ENCODE results near the gene ZCCHC14. TPM values are rescaled to one million over a fixed set of nuclear protein-coding genes. Genes with fewer than 3 reads are reported as not detected.

The ZCCHC14 gene
- total RNA-seq, 1 experiment from 2014 or later = 27.7 TPM

- no peak overlapping the region for H4K91ac ChIP-seq (ENCODE audit: insufficient read length, low read depth, low read length)
- H2AFZ ChIP-seq (ENCODE audit: low read length) = no peak overlapping the region
- H3K4me3 Mint-ChIP-seq = no peak overlapping the region
- peak overlapping the region; percentile 65 for H4K5ac ChIP-seq (ENCODE audit: insufficient read length, low read depth, low read length)
- H2BK5ac ChIP-seq (ENCODE audit: insufficient read length, low read length) = no peak overlapping the region
- peak overlapping the region in 1 of 3 experiments; percentile 83; a peak in 2 of 7 replicates for H3K27ac Mint-ChIP-seq
- WGBS (ENCODE audit: extremely low coverage, insufficient read length, low lambda C conversion rate) = no CpG with 5 or more reads among the region's 23 CpGs
- no peak overlapping the region for H3K27ac ChIP-seq (ENCODE audit: insufficient read length, low read depth, low read length)
- no peak overlapping the region for H3K18ac ChIP-seq (ENCODE audit: insufficient read length, low read depth, low read length)
- no peaks in the 10 kb centered on the region for H3K23me2 ChIP-seq (ENCODE audit: insufficient read length, low read depth, low read length, poor library complexity, severe bottlenecking)
- no peak overlapping the region for H3K56ac ChIP-seq (ENCODE audit: insufficient read length, low read depth, low read length)
- no peaks in the 10 kb centered on the region for H3K9me3 ChIP-seq (ENCODE audit: control insufficient read depth, low read depth, low read length)
- H4K8ac ChIP-seq (replicated peaks; ENCODE audit: insufficient read length, low read depth, low read length) = no peak overlapping the region
- H3T11ph ChIP-seq (ENCODE audit: low read length) = no peak overlapping the region
- DNase-seq = no peak
- no peak for TF ChIP-seq CTCF (conservative IDR thresholded peaks at IDR 0.05)
- H2AK5ac ChIP-seq (ENCODE audit: insufficient read length, low read length) = no peak overlapping the region
- no peak overlapping the region for H2BK120ac ChIP-seq (ENCODE audit: low read depth, low read length, poor library complexity, severe bottlenecking)
- H3K27me3 ChIP-seq (ENCODE audit: insufficient read depth, low read length) = no peaks in the 10 kb centered on the region
- peaks cover 7 to 8% of the 10 kb centered on the region in 2 experiments for H3K4me1 Mint-ChIP-seq
- H2BK15ac ChIP-seq (ENCODE audit: low read depth, low read length) = no peak overlapping the region
- H2BK12ac ChIP-seq (ENCODE audit: insufficient read length, low read depth, low read length) = no peak overlapping the region
- no peak overlapping the region for H3K9ac ChIP-seq (ENCODE audit: extremely low read depth, insufficient read length, low read length)
- peaks cover 5% of the 10 kb centered on the region for H3K79me1 ChIP-seq (ENCODE audit: insufficient read depth, low read depth, low read length, poor library complexity, severe bottlenecking)
- H3K9me3 Mint-ChIP-seq = no peaks in the 10 kb centered on the region
- no peaks in the 10 kb centered on the region for H3K27me3 Mint-ChIP-seq (ENCODE audit: low read depth)
- H3K4ac ChIP-seq (ENCODE audit: low read depth, low read length) = no peak overlapping the region
- no peaks in the 10 kb centered on the region for H3K4me1 ChIP-seq (ENCODE audit: insufficient read depth, low read length)
- H3K14ac ChIP-seq (ENCODE audit: insufficient read depth, low read length) = peak overlapping the region; percentile 3; the same call in 1 of the 2 replicates
- no peak overlapping the region for H3K23ac ChIP-seq (ENCODE audit: insufficient read length, low read depth, low read length)
- no peaks in the 10 kb centered on the region for H4K20me1 ChIP-seq (ENCODE audit: control insufficient read depth, insufficient read depth, insufficient read length)
- peaks cover 4 to 11% (median 9%) of the 10 kb centered on the region in 3 experiments; a peak in 3 of 7 replicates for H3K36me3 Mint-ChIP-seq (ENCODE audit: insufficient read depth in 1 of 3, low read depth in 3 of 3)
- H3K4me2 ChIP-seq (ENCODE audit: insufficient read depth, insufficient read length, low read length) = no peak overlapping the region
- H2BK20ac ChIP-seq (ENCODE audit: low read depth, low read length, poor library complexity, severe bottlenecking) = no peak overlapping the region
- H3K79me2 ChIP-seq (ENCODE audit: insufficient read depth, low read length) = no peaks in the 10 kb centered on the region
Observed at GRCh38 chr16:87435372-87436224, 57.2 kb downstream of the ZCCHC14 start.
